ENCODE results near the gene SAMD1. TPM values are rescaled to one million over a fixed set of nuclear protein-coding genes. Genes with fewer than 3 reads are reported as not detected.

Gene SAMD1
- total and polyA plus RNA-seq, 2 donors (not counting 1 experiment from before 2014, with no cell fraction given): 7.3 to 19.0 TPM

DNA sequence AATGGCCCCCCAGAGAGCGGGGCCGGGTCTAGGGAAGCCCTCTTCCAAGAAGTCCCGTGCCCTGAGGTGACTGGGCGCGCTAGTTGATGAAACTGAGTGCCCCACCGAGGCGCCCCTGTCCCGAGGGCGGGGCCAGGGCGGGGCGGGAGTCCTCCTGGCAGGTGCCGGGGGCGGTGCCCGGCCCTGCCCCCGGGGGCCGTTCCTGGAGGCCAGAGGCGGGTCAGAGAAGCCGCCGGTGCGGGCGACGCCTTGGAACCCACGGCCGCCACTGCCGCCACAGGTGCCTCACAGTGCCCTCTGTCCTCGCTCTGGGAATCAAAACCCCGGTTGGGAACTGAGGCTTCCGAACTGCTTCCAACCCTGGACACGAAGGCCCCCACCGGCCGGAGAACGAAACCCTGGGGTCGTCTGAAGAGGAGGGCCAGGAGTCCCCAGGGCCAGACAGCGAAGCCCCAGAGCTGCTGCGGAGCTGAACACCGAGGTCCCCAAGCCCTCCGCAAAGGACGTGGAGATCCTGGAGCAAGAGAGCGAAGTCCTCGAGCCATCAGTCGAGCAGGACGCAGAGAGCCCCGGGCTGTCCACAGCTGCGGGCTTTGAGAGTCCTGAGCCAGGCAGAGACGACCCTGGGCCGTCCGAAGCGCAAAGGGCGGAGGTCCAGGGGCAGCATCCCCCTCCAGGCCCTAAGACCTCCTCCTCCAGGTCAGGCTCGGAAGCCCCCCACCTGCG lies 17.9 kb downstream of the SAMD1 start, which contains the start of gene MISP3:
MISP3 (plus strand) TSS at position 252 of the 726 bp plus-strand sequence. CDS start 524 bp downstream, outside the sequence.
- TF ChIP-seq, protein P1, sequence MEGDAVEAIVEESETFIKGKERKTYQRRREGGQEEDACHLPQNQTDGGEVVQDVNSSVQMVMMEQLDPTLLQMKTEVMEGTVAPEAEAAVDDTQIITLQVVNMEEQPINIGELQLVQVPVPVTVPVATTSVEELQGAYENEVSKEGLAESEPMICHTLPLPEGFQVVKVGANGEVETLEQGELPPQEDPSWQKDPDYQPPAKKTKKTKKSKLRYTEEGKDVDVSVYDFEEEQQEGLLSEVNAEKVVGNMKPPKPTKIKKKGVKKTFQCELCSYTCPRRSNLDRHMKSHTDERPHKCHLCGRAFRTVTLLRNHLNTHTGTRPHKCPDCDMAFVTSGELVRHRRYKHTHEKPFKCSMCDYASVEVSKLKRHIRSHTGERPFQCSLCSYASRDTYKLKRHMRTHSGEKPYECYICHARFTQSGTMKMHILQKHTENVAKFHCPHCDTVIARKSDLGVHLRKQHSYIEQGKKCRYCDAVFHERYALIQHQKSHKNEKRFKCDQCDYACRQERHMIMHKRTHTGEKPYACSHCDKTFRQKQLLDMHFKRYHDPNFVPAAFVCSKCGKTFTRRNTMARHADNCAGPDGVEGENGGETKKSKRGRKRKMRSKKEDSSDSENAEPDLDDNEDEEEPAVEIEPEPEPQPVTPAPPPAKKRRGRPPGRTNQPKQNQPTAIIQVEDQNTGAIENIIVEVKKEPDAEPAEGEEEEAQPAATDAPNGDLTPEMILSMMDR (conservative IDR thresholded peaks at IDR 0.05 in 1 of 2, IDR thresholded peaks at IDR 0.05 in 1 of 2; ENCODE audit: low read depth in 1 of 2, low read length in 2 of 2): no peak
- no peak for TF ChIP-seq EZH2 (IDR thresholded peaks at IDR 0.05; ENCODE audit: low read length, missing control alignments)
- H3K79me2 ChIP-seq (ENCODE audit: control insufficient read depth, insufficient read depth, low read length): no peaks in the 10 kb centered on the region
- H3K9me3 ChIP-seq (ENCODE audit: control insufficient read depth, insufficient read depth, low read depth, low read length): no peaks in the 10 kb centered on the region
- H3K27ac ChIP-seq (ENCODE audit: insufficient read depth, low read length): no peak within 1 kb of the TSS
- peaks cover 7% of the 10 kb centered on the region for H3K4me1 ChIP-seq (ENCODE audit: control insufficient read depth, extremely low read depth, insufficient read depth, low read length)
- H3K9ac ChIP-seq (ENCODE audit: insufficient read depth, low read length): peak within 1 kb of the TSS; percentile 36
- H2AFZ ChIP-seq (ENCODE audit: low read length): peak within 1 kb of the TSS; percentile 50
- peak within 1 kb of the TSS; percentile 68 to 85 (median 78) for H3K4me3 ChIP-seq (replicated peaks in 1 of 4; ENCODE audit: control extremely low read depth in 1 of 4, insufficient read depth in 1 of 4, low read depth in 3 of 4, low read length in 4 of 4)
- no peaks in the 10 kb centered on the region for H3K27me3 ChIP-seq (ENCODE audit: control insufficient read depth, insufficient read depth, low read length)
- peak; percentile 34 to 53 for DNase-seq (ENCODE audit: low read depth in 2 of 2)
- peak within 1 kb of the TSS; percentile 86 for H3K4me2 ChIP-seq (ENCODE audit: extremely low read depth, insufficient read depth, low read length)
- H4K20me1 ChIP-seq (ENCODE audit: control insufficient read depth, extremely low read depth, insufficient read depth, low read length): no peaks in the 10 kb centered on the region
- H3K36me3 ChIP-seq (ENCODE audit: control insufficient read depth, insufficient read depth, low read length): no peaks in the 10 kb centered on the region

DNA sequence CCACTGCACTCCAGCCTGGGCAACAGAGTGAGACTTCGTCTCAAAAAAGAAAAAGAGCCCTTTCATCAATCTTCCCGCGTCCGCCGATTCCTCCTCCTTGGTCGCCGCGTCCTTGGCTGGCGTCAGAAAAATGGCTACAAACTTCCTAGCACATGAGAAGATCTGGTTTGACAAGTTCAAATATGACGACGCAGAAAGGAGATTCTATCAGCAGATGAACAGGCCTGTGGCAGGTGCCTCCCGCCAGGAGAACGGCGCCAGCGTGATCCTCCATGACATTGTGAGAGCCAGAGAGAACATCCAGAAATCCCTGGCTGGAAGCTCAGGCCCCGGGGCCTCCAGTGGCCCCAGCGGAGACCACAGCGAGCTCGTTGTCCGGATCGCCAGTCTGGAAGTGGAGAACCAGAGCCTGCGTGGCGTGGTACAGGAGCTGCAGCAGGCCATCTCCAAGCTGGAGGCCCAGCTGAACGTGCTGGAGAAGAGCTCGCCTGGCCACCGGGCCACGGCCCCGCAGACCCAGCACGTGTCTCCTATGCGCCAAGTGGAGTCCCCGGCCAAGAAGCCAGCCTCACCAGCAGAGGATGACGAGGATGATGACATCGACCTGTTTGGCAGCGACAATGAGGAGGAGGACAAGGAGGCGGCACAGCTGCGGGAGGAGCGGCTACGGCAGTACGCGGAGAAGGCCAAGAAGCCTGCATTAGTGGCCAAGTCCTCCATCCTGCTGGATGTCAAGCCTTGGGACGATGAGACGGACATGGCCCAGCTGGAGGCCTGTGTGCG lies 20.1 kb downstream of the SAMD1 start:
- H3K4me2 ChIP-seq (ENCODE audit: extremely low read depth, insufficient read depth, low read length): no peak overlapping the region
- no peak overlapping the region for H3K4me3 ChIP-seq (replicated peaks in 1 of 4; ENCODE audit: control extremely low read depth in 1 of 4, insufficient read depth in 1 of 4, low read depth in 3 of 4, low read length in 4 of 4)
- no peak overlapping the region for H3K9ac ChIP-seq (ENCODE audit: insufficient read depth, low read length)
- DNase-seq (ENCODE audit: low read depth in 2 of 2): no peak
- no peaks in the 10 kb centered on the region for H3K9me3 ChIP-seq (ENCODE audit: control insufficient read depth, insufficient read depth, low read depth, low read length)
- peaks cover 7% of the 10 kb centered on the region for H3K4me1 ChIP-seq (ENCODE audit: control insufficient read depth, extremely low read depth, insufficient read depth, low read length)
- H3K27ac ChIP-seq (ENCODE audit: insufficient read depth, low read length): no peak overlapping the region
- H3K79me2 ChIP-seq (ENCODE audit: control insufficient read depth, insufficient read depth, low read length): no peaks in the 10 kb centered on the region
- no peaks in the 10 kb centered on the region for H3K27me3 ChIP-seq (ENCODE audit: control insufficient read depth, insufficient read depth, low read length)
- H2AFZ ChIP-seq (ENCODE audit: low read length): no peak overlapping the region
- no peaks in the 10 kb centered on the region for H4K20me1 ChIP-seq (ENCODE audit: control insufficient read depth, extremely low read depth, insufficient read depth, low read length)
- H3K36me3 ChIP-seq (ENCODE audit: control insufficient read depth, insufficient read depth, low read length): no peaks in the 10 kb centered on the region
- TF ChIP-seq, protein P1 (conservative IDR thresholded peaks at IDR 0.05 in 1 of 2, IDR thresholded peaks at IDR 0.05 in 1 of 2; ENCODE audit: low read depth in 1 of 2, low read length in 2 of 2): no peak
- no peak for TF ChIP-seq EZH2 (IDR thresholded peaks at IDR 0.05; ENCODE audit: low read length, missing control alignments)

DNA sequence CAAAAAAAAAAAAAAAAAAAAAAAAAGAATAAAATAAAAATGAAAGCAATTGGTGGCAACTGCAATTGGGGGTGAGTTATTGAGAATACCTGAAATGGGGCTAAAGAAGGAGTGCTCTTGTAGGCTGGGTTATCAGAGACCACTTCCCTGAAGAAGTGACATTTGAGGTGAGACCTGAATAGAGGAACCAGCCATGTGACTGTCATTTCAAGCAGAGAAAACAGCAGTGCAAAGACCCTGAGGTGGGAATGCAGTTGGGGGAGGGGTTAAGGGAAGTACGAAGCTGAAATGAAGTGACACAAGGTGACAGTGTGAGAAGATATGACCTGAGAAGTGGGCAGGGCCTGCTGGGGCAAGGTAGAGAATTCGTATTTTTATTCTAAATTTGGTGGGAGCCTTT lies 24.4 kb downstream of the SAMD1 start:
- Histone ChIP-seq H3K79me2 (ENCODE audit: control insufficient read depth, insufficient read depth, low read length) (no peaks in the 10 kb centered on the region), H3K27ac (ENCODE audit: insufficient read depth, low read length) (no peak overlapping the region), H2AFZ (ENCODE audit: low read length) (no peak overlapping the region), H3K36me3 (ENCODE audit: control insufficient read depth, insufficient read depth, low read length) (no peaks in the 10 kb centered on the region), H4K20me1 (ENCODE audit: control insufficient read depth, extremely low read depth, insufficient read depth, low read length) (no peaks in the 10 kb centered on the region), H3K9ac (ENCODE audit: insufficient read depth, low read length) (no peak overlapping the region), H3K4me2 (ENCODE audit: extremely low read depth, insufficient read depth, low read length) (no peak overlapping the region), H3K4me1 (ENCODE audit: control insufficient read depth, extremely low read depth, insufficient read depth, low read length) (no peaks in the 10 kb centered on the region), H3K27me3 (ENCODE audit: control insufficient read depth, insufficient read depth, low read length) (no peaks in the 10 kb centered on the region), H3K9me3 (ENCODE audit: control insufficient read depth, insufficient read depth, low read depth, low read length) (no peaks in the 10 kb centered on the region), H3K4me3 (replicated peaks in 1 of 4; ENCODE audit: control extremely low read depth in 1 of 4, insufficient read depth in 1 of 4, low read depth in 3 of 4, low read length in 4 of 4) (no peak overlapping the region)
- DNase-seq (ENCODE audit: low read depth in 2 of 2): no peak
- TF ChIP-seq, protein P1 (conservative IDR thresholded peaks at IDR 0.05 in 1 of 2, IDR thresholded peaks at IDR 0.05 in 1 of 2; ENCODE audit: low read depth in 1 of 2, low read length in 2 of 2): no peak
- no peak for TF ChIP-seq EZH2 (IDR thresholded peaks at IDR 0.05; ENCODE audit: low read length, missing control alignments)
